OCI-LY7 (cell line): ENCODE data around the gene LRRK1.

Experiments
- EZH2phosphoT487 ChIP-seq: fragments of 200-600 bp; sonication (generic); IDR thresholded peaks from 2 replicates; pipeline ENCODE4 v1.6.1; 2018; ENCODE audit warnings: low read depth, borderline replicate concordance, mild to moderate bottlenecking, mixed run types, antibody characterized with exemption, low read length, moderate library complexity, mixed read lengths
- TF ChIP-seq, protein P1 (sequence below): fragments of 200-600 bp; sonication (generic); conservative IDR thresholded peaks from 2 replicates; pipeline ENCODE4 v1.5.1; 2014; ENCODE audit warnings: mild to moderate bottlenecking, antibody characterized with exemption, low read length, moderate library complexity, mixed read lengths

DNA sequence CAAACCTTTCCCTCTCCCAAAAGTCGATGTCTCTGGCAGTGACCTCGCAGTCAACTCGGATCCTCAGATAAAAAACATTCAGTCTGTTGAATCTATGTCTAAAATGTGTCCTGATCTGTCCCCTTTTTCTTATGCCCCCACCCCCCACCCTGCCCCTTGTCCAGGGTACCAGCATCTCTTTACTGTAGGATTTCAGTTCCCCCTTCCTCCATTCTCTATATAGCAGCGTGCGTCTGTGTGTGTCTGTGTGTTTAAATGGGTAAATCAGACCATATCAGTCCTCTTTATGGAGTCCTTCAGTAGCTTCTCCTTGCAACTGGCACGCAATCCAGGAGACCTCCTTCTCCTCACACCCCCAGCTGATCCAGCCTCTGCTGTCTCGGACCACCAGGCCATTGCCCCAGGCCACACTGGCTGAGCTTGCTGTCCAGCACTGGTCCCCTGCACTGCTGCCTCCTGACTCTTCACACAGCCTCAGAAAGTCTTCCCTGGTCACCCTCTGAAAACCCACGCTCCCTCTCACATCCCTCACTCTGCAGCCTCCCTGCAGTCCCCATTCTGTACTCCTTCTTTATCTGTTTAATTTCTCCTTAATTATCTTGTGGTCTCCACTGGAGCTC lies 1.5 kb downstream of the LRRK1 start:
- TF ChIP-seq, protein P1, sequence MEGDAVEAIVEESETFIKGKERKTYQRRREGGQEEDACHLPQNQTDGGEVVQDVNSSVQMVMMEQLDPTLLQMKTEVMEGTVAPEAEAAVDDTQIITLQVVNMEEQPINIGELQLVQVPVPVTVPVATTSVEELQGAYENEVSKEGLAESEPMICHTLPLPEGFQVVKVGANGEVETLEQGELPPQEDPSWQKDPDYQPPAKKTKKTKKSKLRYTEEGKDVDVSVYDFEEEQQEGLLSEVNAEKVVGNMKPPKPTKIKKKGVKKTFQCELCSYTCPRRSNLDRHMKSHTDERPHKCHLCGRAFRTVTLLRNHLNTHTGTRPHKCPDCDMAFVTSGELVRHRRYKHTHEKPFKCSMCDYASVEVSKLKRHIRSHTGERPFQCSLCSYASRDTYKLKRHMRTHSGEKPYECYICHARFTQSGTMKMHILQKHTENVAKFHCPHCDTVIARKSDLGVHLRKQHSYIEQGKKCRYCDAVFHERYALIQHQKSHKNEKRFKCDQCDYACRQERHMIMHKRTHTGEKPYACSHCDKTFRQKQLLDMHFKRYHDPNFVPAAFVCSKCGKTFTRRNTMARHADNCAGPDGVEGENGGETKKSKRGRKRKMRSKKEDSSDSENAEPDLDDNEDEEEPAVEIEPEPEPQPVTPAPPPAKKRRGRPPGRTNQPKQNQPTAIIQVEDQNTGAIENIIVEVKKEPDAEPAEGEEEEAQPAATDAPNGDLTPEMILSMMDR, result no peak
- no peak for TF ChIP-seq EZH2phosphoT487
